SK-N-SH (cell line): ENCODE data around the gene RBBP9. TPM values are rescaled to one million over a fixed set of nuclear protein-coding genes. Genes with fewer than 3 reads are reported as not detected.
"Not testable (repeated sequence)": the region's sequence is repeated elsewhere in the genome, so short reads cannot be mapped to it uniquely, and the experiment has no call there.

Source experiments
- CTCF ChIA-PET: fragments of 300-600, 350-600 bp; formaldehyde crosslinking; extraction: SDS; loops from one replicate; lab custom pipeline; 2021; lab: Yijun Ruan, JAX
- POLR2A ChIA-PET: fragments of 350-600 bp; sonication (Branson Sonifier 250); formaldehyde crosslinking; extraction: SDS; loops from one replicate; lab custom pipeline; 2020; ENCODE audit warnings: antibody characterized with exemption, inconsistent platforms; lab: Yijun Ruan, JAX
- DNase-seq: peaks from one replicate; pipeline ENCODE4 v3.0.0; 2012
- H2AFZ ChIP-seq: fragments of 200-600 bp; sonication (generic); 2 replicates; pipeline ENCODE4 v1.8.1; 2016; ENCODE audit warnings: antibody characterized with exemption, mild to moderate bottlenecking, low read depth
- H3F3A ChIP-seq: fragments of 200-600 bp; sonication (generic); replicated peaks from 2 replicates; pipeline ENCODE3; 2016; ENCODE audit warnings: antibody characterized with exemption, mild to moderate bottlenecking; ENCODE audit not compliant: insufficient read depth
- H3K27ac ChIP-seq, 2 experiments: fragments of 200-500 bp in 1 of 2; fragments of 200-600 bp in 1 of 2; sonication (Bioruptor generic) in 1 of 2; sonication (generic), shearing (Covaris generic) in 1 of 2; 2 replicates each; pipeline versions ENCODE4 v1.5.1 to v1.6.1; 2014 to 2016; ENCODE audit warnings: low read depth in 2 of 2, inconsistent platforms in 1 of 2, low read length in 1 of 2, mild to moderate bottlenecking in 1 of 2, mixed read lengths in 1 of 2
- H3K27me3 ChIP-seq: fragments of 200-600 bp; sonication (generic), shearing (Covaris generic); 2 replicates; pipeline ENCODE4 v1.6.1; 2016; ENCODE audit warnings: mixed run types; ENCODE audit not compliant: insufficient read depth
- H3K36me3 ChIP-seq, 2 experiments: fragments of 200-500 bp in 1 of 2; fragments of 200-600 bp in 1 of 2; sonication (Bioruptor generic) in 1 of 2; sonication (generic) in 1 of 2; replicated peaks in 1 of 2; 2 replicates each; pipeline versions ENCODE3 to v1.5.1; 2014 to 2016; ENCODE audit warnings: low read length in 1 of 2, mild to moderate bottlenecking in 1 of 2; ENCODE audit not compliant: insufficient read depth in 2 of 2, control insufficient read depth in 1 of 2
- H3K4me1 ChIP-seq, 2 experiments: fragments of 200-500 bp in 1 of 2; fragments of 200-600 bp in 1 of 2; sonication (Bioruptor generic) in 1 of 2; sonication (generic), shearing (Covaris generic) in 1 of 2; 2 replicates each; pipeline versions ENCODE4 v1.5.1 to v1.6.1; 2014 to 2016; ENCODE audit warnings: low read depth in 1 of 2, low read length in 1 of 2, mixed run types in 1 of 2; ENCODE audit not compliant: insufficient read depth in 2 of 2, control insufficient read depth in 1 of 2
- H3K4me2 ChIP-seq: fragments of 200-600 bp; sonication (generic), shearing (Covaris generic); 2 replicates; pipeline ENCODE4 v1.6.1; 2017; ENCODE audit warnings: mixed run types
- H3K4me3 ChIP-seq, 2 experiments: fragments of 200-500 bp in 1 of 2; fragments of 200-600 bp in 1 of 2; sonication (Bioruptor generic) in 1 of 2; sonication (generic), shearing (Covaris generic) in 1 of 2; 2 replicates each; pipeline versions ENCODE4 v1.5.1 to v1.8.1; 2014 to 2016; ENCODE audit warnings: low read depth in 2 of 2, inconsistent platforms in 1 of 2, low read length in 1 of 2, mild to moderate bottlenecking in 1 of 2, mixed read lengths in 1 of 2, moderate library complexity in 1 of 2
- H3K79me2 ChIP-seq: fragments of 200-600 bp; sonication (generic); 2 replicates; pipeline ENCODE4 v1.8.1; 2017; ENCODE audit warnings: mild to moderate bottlenecking; ENCODE audit not compliant: insufficient read depth
- H3K9ac ChIP-seq: fragments of 200-600 bp; sonication (generic); 2 replicates; pipeline ENCODE4 v1.6.1; 2017; ENCODE audit warnings: mixed run types
- H3K9me2 ChIP-seq: fragments of 200-600 bp; sonication (generic); 2 replicates; pipeline ENCODE4 v1.6.1; 2017; ENCODE audit warnings: mixed run types
- H3K9me3 ChIP-seq: fragments of 200-600 bp; sonication (generic); 2 replicates; pipeline ENCODE4 v1.6.1; 2017; ENCODE audit warnings: mixed run types, mild to moderate bottlenecking, moderate library complexity
- H4K20me1 ChIP-seq: fragments of 200-600 bp; sonication (generic); 2 replicates; pipeline ENCODE4 v1.6.1; 2017; ENCODE audit warnings: mild to moderate bottlenecking, mixed run types; ENCODE audit not compliant: insufficient read depth
- CHD2 ChIP-seq: fragments of 150-350 bp; IDR thresholded peaks from 2 replicates; pipeline ENCODE4 v1.6.1; 2018; ENCODE audit warnings: low read length; ENCODE audit not compliant: partially characterized antibody
- ELF1 ChIP-seq: IDR thresholded peaks from 2 replicates; pipeline ENCODE4 v1.4.0; 2012
- EZH2phosphoT487 ChIP-seq: fragments of 200-600 bp; sonication (generic); IDR thresholded peaks from 2 replicates; pipeline ENCODE4 v1.6.1; 2017; ENCODE audit warnings: low read depth, mixed run types, mild to moderate bottlenecking, antibody characterized with exemption, moderate library complexity, borderline replicate concordance
- FOSL2 ChIP-seq: IDR thresholded peaks from 2 replicates; pipeline ENCODE4 v1.4.0; 2012; ENCODE audit warnings: low read depth, mild to moderate bottlenecking, moderate library complexity, borderline replicate concordance
- GABPA ChIP-seq: IDR thresholded peaks from 2 replicates; pipeline ENCODE4 v1.4.0; 2012; ENCODE audit warnings: low read depth, mild to moderate bottlenecking
- IRF3 ChIP-seq: fragments of 150-350 bp; IDR thresholded peaks from 2 replicates; pipeline ENCODE4 v1.6.1; 2016; ENCODE audit warnings: mild to moderate bottlenecking, low read depth, low read length
- MXI1 ChIP-seq: IDR thresholded peaks from 2 replicates; pipeline ENCODE4 v1.6.1; 2012; ENCODE audit warnings: mild to moderate bottlenecking, low read depth, low read length, improper control_type of control experiment
- NRF1 ChIP-seq: IDR thresholded peaks from 2 replicates; pipeline ENCODE4 v1.6.1; 2012; ENCODE audit warnings: low read depth, mild to moderate bottlenecking, low read length
- POLR2AphosphoS5 ChIP-seq: IDR thresholded peaks from 2 replicates; pipeline ENCODE4 v1.6.1; 2012; ENCODE audit warnings: low read depth, low read length
- SIN3A ChIP-seq: IDR thresholded peaks from 2 replicates; pipeline ENCODE4 v1.6.1; 2012; ENCODE audit warnings: low read depth, mild to moderate bottlenecking, low read length, moderate library complexity, borderline replicate concordance
- SMC3 ChIP-seq: IDR thresholded peaks from 2 replicates; pipeline ENCODE4 v1.6.1; 2012; ENCODE audit warnings: low read depth, low read length, improper control_type of control experiment
- TAF1 ChIP-seq: IDR thresholded peaks from 2 replicates; pipeline ENCODE4 v1.6.1; 2012; ENCODE audit warnings: low read depth, mild to moderate bottlenecking, low read length, moderate library complexity, borderline replicate concordance
- TEAD4 ChIP-seq: IDR thresholded peaks from 2 replicates; pipeline ENCODE4 v1.4.0; 2012; ENCODE audit warnings: mild to moderate bottlenecking, borderline replicate concordance; ENCODE audit not compliant: insufficient read depth
- USF1 ChIP-seq: IDR thresholded peaks from 2 replicates; pipeline ENCODE4 v1.4.0; 2012; ENCODE audit warnings: low read depth, borderline replicate concordance
- YY1 ChIP-seq: IDR thresholded peaks from 2 replicates; pipeline ENCODE4 v1.4.0; 2012; ENCODE audit warnings: low read depth, mild to moderate bottlenecking
- WGBS: methylation state at CpG from one replicate; pipeline ENCODE4 v1.1.6; 2017; ENCODE audit warnings: low lambda C conversion rate; 5-methylcytosine and 5-hydroxymethylcytosine counted together
- polyA plus RNA-seq, 3 experiments: library from polyadenylated mRNA; depleted of rRNA; stranded (reverse); fragments of >200 nt; gene quantifications; 2 replicates each; pipeline ENCODE4 v1.2.3, GENCODE V29; 2012
- TF ChIP-seq, protein P1 (sequence below): fragments of 200-600 bp; sonication (generic); IDR thresholded peaks from 2 replicates; pipeline ENCODE4 v1.6.1; 2017; ENCODE audit warnings: antibody characterized with exemption, mild to moderate bottlenecking, moderate library complexity
- TF ChIP-seq, protein P2 (sequence below): IDR thresholded peaks from 2 replicates; pipeline ENCODE4 v1.4.0; 2012; ENCODE audit warnings: low read depth

Gene RBBP9
- polyA plus RNA-seq, 1 of the 3 experiments (the other 2 are of a cell fraction), result 7.5 TPM

DNA sequence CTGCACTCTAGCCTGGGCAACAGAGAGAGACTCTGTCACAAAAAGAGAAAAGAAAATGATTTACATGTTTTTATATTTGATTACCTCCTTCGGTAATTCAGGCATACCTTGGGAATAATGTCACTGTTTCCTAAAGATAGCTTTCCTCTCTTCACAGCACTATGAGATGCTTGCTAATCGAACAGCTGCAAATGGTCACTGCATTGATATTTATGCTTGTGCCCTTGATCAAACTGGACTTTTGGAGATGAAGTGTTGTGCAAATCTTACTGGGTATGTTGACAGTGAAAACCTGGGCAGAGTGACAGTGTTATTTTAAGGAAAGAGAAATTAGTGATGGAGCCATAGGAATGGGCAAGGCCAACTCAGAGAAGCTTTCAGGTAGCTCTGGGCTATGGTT is 30.3 kb upstream of the RBBP9 start:
- 86% methylated on average over 2 of the region's 2 CpGs for WGBS
- Histone ChIP-seq H3K36me3 (peaks cover 42 to 75% of the 10 kb centered on the region in 2 experiments), H3K27me3 (no peaks in the 10 kb centered on the region), H4K20me1 (no peaks in the 10 kb centered on the region), H3K4me2 (no peak overlapping the region), H3K9ac (no peak overlapping the region), H3K4me1 (no peaks in the 10 kb centered on the region), H3K79me2 (no peaks in the 10 kb centered on the region), H3K9me3 (no peaks in the 10 kb centered on the region), H2AFZ (no peak overlapping the region), H3K9me2 (no peaks in the 10 kb centered on the region), H3K27ac (no peak overlapping the region), H3F3A (no peaks in the 10 kb centered on the region), H3K4me3 (no peak overlapping the region)
- no peak for DNase-seq
- POLR2A ChIA-PET, result no interaction called here
- CTCF ChIA-PET, result no interaction called here
- TF ChIP-seq ELF1 (no peak), USF1 (no peak), FOSL2 (no peak), GABPA (no peak), TAF1 (no peak), SIN3A (no peak), POLR2AphosphoS5 (no peak), TEAD4 (no peak), CHD2 (no peak), EZH2phosphoT487 (no peak), IRF3 (no peak), NRF1 (no peak), SMC3 (no peak), MXI1 (no peak), YY1 (no peak)
- TF ChIP-seq, protein P1, sequence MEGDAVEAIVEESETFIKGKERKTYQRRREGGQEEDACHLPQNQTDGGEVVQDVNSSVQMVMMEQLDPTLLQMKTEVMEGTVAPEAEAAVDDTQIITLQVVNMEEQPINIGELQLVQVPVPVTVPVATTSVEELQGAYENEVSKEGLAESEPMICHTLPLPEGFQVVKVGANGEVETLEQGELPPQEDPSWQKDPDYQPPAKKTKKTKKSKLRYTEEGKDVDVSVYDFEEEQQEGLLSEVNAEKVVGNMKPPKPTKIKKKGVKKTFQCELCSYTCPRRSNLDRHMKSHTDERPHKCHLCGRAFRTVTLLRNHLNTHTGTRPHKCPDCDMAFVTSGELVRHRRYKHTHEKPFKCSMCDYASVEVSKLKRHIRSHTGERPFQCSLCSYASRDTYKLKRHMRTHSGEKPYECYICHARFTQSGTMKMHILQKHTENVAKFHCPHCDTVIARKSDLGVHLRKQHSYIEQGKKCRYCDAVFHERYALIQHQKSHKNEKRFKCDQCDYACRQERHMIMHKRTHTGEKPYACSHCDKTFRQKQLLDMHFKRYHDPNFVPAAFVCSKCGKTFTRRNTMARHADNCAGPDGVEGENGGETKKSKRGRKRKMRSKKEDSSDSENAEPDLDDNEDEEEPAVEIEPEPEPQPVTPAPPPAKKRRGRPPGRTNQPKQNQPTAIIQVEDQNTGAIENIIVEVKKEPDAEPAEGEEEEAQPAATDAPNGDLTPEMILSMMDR, result no peak
- TF ChIP-seq, protein P2, sequence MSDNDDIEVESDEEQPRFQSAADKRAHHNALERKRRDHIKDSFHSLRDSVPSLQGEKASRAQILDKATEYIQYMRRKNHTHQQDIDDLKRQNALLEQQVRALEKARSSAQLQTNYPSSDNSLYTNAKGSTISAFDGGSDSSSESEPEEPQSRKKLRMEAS, result no peak

DNA sequence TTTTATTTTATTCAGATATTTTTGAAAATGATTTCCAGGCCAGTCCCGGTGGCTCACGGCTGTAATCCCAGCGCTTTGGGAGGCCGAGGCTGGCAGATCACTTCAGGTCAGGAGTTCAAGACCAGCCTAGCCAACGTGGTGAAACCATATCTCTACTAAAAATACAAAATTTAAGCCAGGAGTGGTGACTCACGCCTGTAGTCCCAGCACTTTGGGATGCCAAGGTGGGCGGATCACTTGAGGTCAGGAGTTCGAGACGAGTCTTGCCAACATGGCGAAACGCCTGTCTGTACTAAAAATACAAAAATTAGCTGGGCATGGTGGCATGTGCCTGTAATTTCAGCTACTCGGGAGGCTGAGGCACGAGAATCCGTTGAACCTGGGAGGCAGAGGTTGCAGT is 29.7 kb upstream of the RBBP9 start:
- H3K27me3 ChIP-seq, H3K4me1 ChIP-seq, H2AFZ ChIP-seq, H4K20me1 ChIP-seq, H3F3A ChIP-seq, CTCF ChIA-PET, H3K4me2 ChIP-seq, DNase-seq, H3K9me2 ChIP-seq, H3K27ac ChIP-seq, H3K4me3 ChIP-seq, H3K79me2 ChIP-seq, H3K9ac ChIP-seq, POLR2A ChIA-PET, H3K9me3 ChIP-seq: not testable (repeated sequence)
- 87% methylated on average over 14 of the region's 14 CpGs for WGBS
- peaks cover 37 to 69% of the 10 kb centered on the region in 2 experiments for H3K36me3 ChIP-seq
